ENCODE data around the gene KCNE4.

Gene KCNE4

GRCh38 chr2:223041527-223042109, 10.4 kb upstream of the KCNE4 start:
- DNase-seq: no peak

GRCh38 chr2:223042284-223042683, 9.7 kb upstream of the KCNE4 start:
- no peak for DNase-seq

GRCh38 chr2:223042704-223043118, 9.3 kb upstream of the KCNE4 start:
- DNase-seq: no peak

- no peak for DNase-seq
These were observed 8.6 kb upstream of the KCNE4 start for GRCh38 chr2:223043164-223043941.

- no peak for DNase-seq
These were observed 7.7 kb upstream of the KCNE4 start for GRCh38 chr2:223044092-223044836.

GRCh38 chr2:223044916-223045700, 6.9 kb upstream of the KCNE4 start:
- no peak for DNase-seq

- DNase-seq: no peak
These were observed 5.4 kb upstream of the KCNE4 start for GRCh38 chr2:223046470-223047040.

- DNase-seq: no peak
These were observed 4.7 kb upstream of the KCNE4 start for GRCh38 chr2:223047260-223047761.

GRCh38 chr2:223048519-223048918, 3.5 kb upstream of the KCNE4 start:
- no peak for DNase-seq

- no peak for DNase-seq
These were observed 2.6 kb upstream of the KCNE4 start for GRCh38 chr2:223049356-223049755.

GRCh38 chr2:223050188-223050587, 1.8 kb upstream of the KCNE4 start:
- no peak for DNase-seq

- DNase-seq: no peak
These were observed 988 bp upstream of the KCNE4 start for GRCh38 chr2:223050900-223051504.

- DNase-seq: no peak
These were observed 826 bp downstream of the KCNE4 start for GRCh38 chr2:223052548-223053483.

GRCh38 chr2:223053484-223054192, 1.6 kb downstream of the KCNE4 start:
- no peak for DNase-seq

GRCh38 chr2:223054193-223054781, 2.3 kb downstream of the KCNE4 start:
- DNase-seq: no peak

GRCh38 chr2:223055140-223055539, 3.1 kb downstream of the KCNE4 start:
- DNase-seq: no peak

- DNase-seq: no peak
These were observed 3.8 kb downstream of the KCNE4 start for GRCh38 chr2:223055836-223056235.

- DNase-seq: no peak
These were observed 4.9 kb downstream of the KCNE4 start for GRCh38 chr2:223056701-223057418.

- DNase-seq: no peak
These were observed 5.6 kb downstream of the KCNE4 start for GRCh38 chr2:223057569-223057968.

All from RPMI8226 (cell line).